ENCODE measurements around the gene PACRG. TPM values are rescaled to one million over a fixed set of nuclear protein-coding genes. Genes with fewer than 3 reads are reported as not detected.

PACRG gene
- total and polyA plus RNA-seq, 2 of the 13 experiments (the other 11 are each of a cell fraction or from before 2014, with no cell fraction given) = 0.13 TPM; not detected in 1

DNA sequence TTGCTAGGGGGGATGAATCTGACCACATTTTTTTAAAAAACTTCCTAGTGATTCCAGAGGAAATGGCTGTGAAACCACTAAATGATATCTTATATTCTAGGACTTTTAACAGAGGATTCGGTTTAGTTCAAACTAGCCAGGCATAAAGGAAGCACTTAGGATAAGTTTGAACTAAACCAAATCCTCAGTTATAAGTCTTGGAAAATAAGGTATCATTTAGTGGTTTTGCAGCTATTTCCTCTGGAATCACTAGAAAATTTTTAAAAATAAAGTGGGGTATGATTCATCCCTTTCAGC is 358.8 kb downstream of the PACRG start:
- Histone ChIP-seq H3K4me2 (ENCODE audit: low read depth, low read length) (no peak overlapping the region), H3K9ac (ENCODE audit: insufficient read depth, low read depth, low read length) (no peak overlapping the region), H2AFZ (ENCODE audit: low read length) (no peak overlapping the region), H4K20me1 (ENCODE audit: insufficient read depth, low read length) (no peaks in the 10 kb centered on the region), H3K4me3 (replicated peaks in 1 of 3; ENCODE audit: insufficient read depth in 1 of 3, low read depth in 2 of 3, low read length in 3 of 3) (no peak overlapping the region), H3K79me2 (ENCODE audit: insufficient read depth, low read length) (no peaks in the 10 kb centered on the region), H3K36me3 (replicated peaks in 1 of 2; ENCODE audit: control insufficient read depth in 1 of 2, insufficient read depth in 2 of 2, low read length in 2 of 2) (no peaks in the 10 kb centered on the region), H3K9me3 (ENCODE audit: low read length) (no peaks in the 10 kb centered on the region), H3K4me1 (ENCODE audit: insufficient read depth, low read length) (no peaks in the 10 kb centered on the region), H3K27ac (ENCODE audit: extremely low read length, insufficient read depth, low read length) (no peak overlapping the region), H3K27me3 (ENCODE audit: control insufficient read depth in 1 of 2, insufficient read depth in 2 of 2, low read length in 2 of 2) (no peaks in the 10 kb centered on the region)
- WGBS (ENCODE audit: low lambda C conversion rate) = 0% methylated on average over 1 of the region's 1 CpG
- POLR2A ChIA-PET = no interaction called here
- in situ Hi-C loops (cut with HindIII; ENCODE audit: extremely low pct_ligation_motif_present, low pct_unique_long_range_greater_than_20kb) = no loop called here
- ATAC-seq (no peak), DNase-seq (ENCODE audit: low spot score) (no peak), FAIRE-seq (no peak)
- CTCF ChIA-PET (ENCODE audit: low intra/inter-chr PET ratio, low total read pairs) = no interaction called here
- no TSS peak for BruUV-seq (replicated peaks)
- intact Hi-C loops (cut with micrococcal nuclease; ENCODE audit: unreplicated experiment) = no loop called here
- no peak for TF ChIP-seq ZBTB1 (CRISPR knock-in tag; IDR thresholded peaks at IDR 0.05; ENCODE audit: borderline replicate concordance)
- no peak for TF ChIP-seq ELF4 (CRISPR knock-in tag; IDR thresholded peaks at IDR 0.05; ENCODE audit: borderline replicate concordance)
- no peak for TF ChIP-seq TOPORS (CRISPR knock-in tag; IDR thresholded peaks at IDR 0.05)
- TF ChIP-seq PCBP2 (optimal IDR thresholded peaks at IDR 0.05; ENCODE audit: low read depth, low read length, poor library complexity, severe bottlenecking) = no peak
- no peak for TF ChIP-seq MED13 (CRISPR knock-in tag; IDR thresholded peaks at IDR 0.05)
- TF ChIP-seq, protein P1, sequence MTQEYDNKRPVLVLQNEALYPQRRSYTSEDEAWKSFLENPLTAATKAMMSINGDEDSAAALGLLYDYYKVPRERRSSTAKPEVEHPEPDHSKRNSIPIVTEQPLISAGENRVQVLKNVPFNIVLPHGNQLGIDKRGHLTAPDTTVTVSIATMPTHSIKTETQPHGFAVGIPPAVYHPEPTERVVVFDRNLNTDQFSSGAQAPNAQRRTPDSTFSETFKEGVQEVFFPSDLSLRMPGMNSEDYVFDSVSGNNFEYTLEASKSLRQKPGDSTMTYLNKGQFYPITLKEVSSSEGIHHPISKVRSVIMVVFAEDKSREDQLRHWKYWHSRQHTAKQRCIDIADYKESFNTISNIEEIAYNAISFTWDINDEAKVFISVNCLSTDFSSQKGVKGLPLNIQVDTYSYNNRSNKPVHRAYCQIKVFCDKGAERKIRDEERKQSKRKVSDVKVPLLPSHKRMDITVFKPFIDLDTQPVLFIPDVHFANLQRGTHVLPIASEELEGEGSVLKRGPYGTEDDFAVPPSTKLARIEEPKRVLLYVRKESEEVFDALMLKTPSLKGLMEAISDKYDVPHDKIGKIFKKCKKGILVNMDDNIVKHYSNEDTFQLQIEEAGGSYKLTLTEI (CRISPR knock-in tag; conservative IDR thresholded peaks at IDR 0.05) = no peak
- no peak for TF ChIP-seq WIZ (CRISPR knock-in tag; IDR thresholded peaks at IDR 0.05)
- no peak for TF ChIP-seq SUZ12 (IDR thresholded peaks at IDR 0.05; ENCODE audit: low read depth, low read length)
- no peak for TF ChIP-seq HOXA9 (CRISPR knock-in tag; IDR thresholded peaks at IDR 0.05; ENCODE audit: borderline replicate concordance)

DNA sequence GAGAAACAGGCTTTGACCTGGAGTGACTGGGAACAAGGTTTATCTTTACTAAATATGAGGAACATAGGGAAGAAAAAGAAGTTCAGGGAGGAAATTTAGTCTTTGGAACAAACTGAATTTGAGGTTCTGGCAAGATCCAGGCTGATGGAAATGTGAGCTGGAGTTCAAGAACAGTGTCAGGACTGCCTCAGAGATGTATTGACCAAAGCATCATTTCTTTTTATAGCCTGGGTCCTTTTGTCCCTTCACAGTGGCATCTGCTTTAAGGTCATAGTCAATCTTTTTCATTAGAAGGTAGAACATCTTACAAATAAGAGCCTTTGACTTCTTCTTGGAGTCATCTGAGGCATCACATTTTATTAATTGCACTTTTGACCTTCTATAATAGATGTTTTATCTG is 360.2 kb downstream of the PACRG start:
- Histone ChIP-seq H4K20me1 (ENCODE audit: insufficient read depth, low read length) (no peaks in the 10 kb centered on the region), H3K27ac (ENCODE audit: extremely low read length, insufficient read depth, low read length) (no peak overlapping the region), H3K9ac (ENCODE audit: insufficient read depth, low read depth, low read length) (no peak overlapping the region), H3K9me3 (ENCODE audit: low read length) (no peaks in the 10 kb centered on the region), H3K4me2 (ENCODE audit: low read depth, low read length) (no peak overlapping the region), H3K4me1 (ENCODE audit: insufficient read depth, low read length) (no peaks in the 10 kb centered on the region), H3K27me3 (ENCODE audit: control insufficient read depth in 1 of 2, insufficient read depth in 2 of 2, low read length in 2 of 2) (no peaks in the 10 kb centered on the region), H2AFZ (ENCODE audit: low read length) (no peak overlapping the region), H3K4me3 (replicated peaks in 1 of 3; ENCODE audit: insufficient read depth in 1 of 3, low read depth in 2 of 3, low read length in 3 of 3) (no peak overlapping the region), H3K36me3 (replicated peaks in 1 of 2; ENCODE audit: control insufficient read depth in 1 of 2, insufficient read depth in 2 of 2, low read length in 2 of 2) (no peaks in the 10 kb centered on the region), H3K79me2 (ENCODE audit: insufficient read depth, low read length) (no peaks in the 10 kb centered on the region)
- DNase-seq (ENCODE audit: low spot score) (no peak), ATAC-seq (no peak), FAIRE-seq (no peak)
- intact Hi-C loops (cut with micrococcal nuclease; ENCODE audit: unreplicated experiment) (no loop called here), in situ Hi-C loops (cut with HindIII; ENCODE audit: extremely low pct_ligation_motif_present, low pct_unique_long_range_greater_than_20kb) (no loop called here)
- BruUV-seq (replicated peaks) = no TSS peak
- TF ChIP-seq ZNF205 (CRISPR knock-in tag; IDR thresholded peaks at IDR 0.05) (no peak), ARID2 (CRISPR knock-in tag; IDR thresholded peaks at IDR 0.05; ENCODE audit: borderline replicate concordance) (no peak), YEATS4 (CRISPR knock-in tag; IDR thresholded peaks at IDR 0.05; ENCODE audit: borderline replicate concordance) (no peak), JUN (CRISPR knock-in tag; IDR thresholded peaks at IDR 0.05) (no peak), KDM4B (CRISPR knock-in tag; IDR thresholded peaks at IDR 0.05) (no peak), IKZF1 (IDR thresholded peaks at IDR 0.05) (no peak), SPEN (CRISPR knock-in tag; IDR thresholded peaks at IDR 0.05; ENCODE audit: low read depth) (no peak), BCL6 (CRISPR knock-in tag; IDR thresholded peaks at IDR 0.05) (no peak), CEBPG (CRISPR knock-in tag; IDR thresholded peaks at IDR 0.05) (no peak), GPN1 (CRISPR knock-in tag; IDR thresholded peaks at IDR 0.05; ENCODE audit: borderline replicate concordance) (no peak), ZNF337 (CRISPR knock-in tag; IDR thresholded peaks at IDR 0.05; ENCODE audit: borderline replicate concordance, low read depth) (no peak)
- ChIA-PET POLR2A (no interaction called here), CTCF (ENCODE audit: low intra/inter-chr PET ratio, low total read pairs) (no interaction called here)
